HepG2 (cell line): ENCODE results near the gene GALNT10.

Experiments used
- FOXJ3 ChIP-seq: sonication (generic); formaldehyde crosslinking; IDR thresholded peaks from 2 replicates; pipeline ENCODE4 v1.4.0; 2020; ENCODE audit warnings: missing genetic modification reagents, mild to moderate bottlenecking, borderline replicate concordance
- HOXA9 ChIP-seq: sonication (generic); formaldehyde crosslinking; IDR thresholded peaks from 2 replicates; pipeline ENCODE4 v1.8.1; 2022; ENCODE audit warnings: missing genetic modification reagents, mild to moderate bottlenecking, moderate library complexity, borderline replicate concordance
- MEIS1 ChIP-seq: sonication (generic); formaldehyde crosslinking; IDR thresholded peaks from 2 replicates; pipeline ENCODE4 v1.9.0; 2021; ENCODE audit warnings: mild to moderate bottlenecking, missing genetic modification reagents, moderate library complexity, borderline replicate concordance
- TF ChIP-seq, protein P1 (sequence below): sonication (generic); formaldehyde crosslinking; IDR thresholded peaks from 2 replicates; pipeline ENCODE4 v1.5.0; 2020; ENCODE audit warnings: mild to moderate bottlenecking, missing genetic modification reagents, moderate library complexity

- TF ChIP-seq MEIS1 (CRISPR knock-in tag) (no peak), HOXA9 (CRISPR knock-in tag) (no peak), FOXJ3 (CRISPR knock-in tag) (no peak)
- TF ChIP-seq, protein P1, sequence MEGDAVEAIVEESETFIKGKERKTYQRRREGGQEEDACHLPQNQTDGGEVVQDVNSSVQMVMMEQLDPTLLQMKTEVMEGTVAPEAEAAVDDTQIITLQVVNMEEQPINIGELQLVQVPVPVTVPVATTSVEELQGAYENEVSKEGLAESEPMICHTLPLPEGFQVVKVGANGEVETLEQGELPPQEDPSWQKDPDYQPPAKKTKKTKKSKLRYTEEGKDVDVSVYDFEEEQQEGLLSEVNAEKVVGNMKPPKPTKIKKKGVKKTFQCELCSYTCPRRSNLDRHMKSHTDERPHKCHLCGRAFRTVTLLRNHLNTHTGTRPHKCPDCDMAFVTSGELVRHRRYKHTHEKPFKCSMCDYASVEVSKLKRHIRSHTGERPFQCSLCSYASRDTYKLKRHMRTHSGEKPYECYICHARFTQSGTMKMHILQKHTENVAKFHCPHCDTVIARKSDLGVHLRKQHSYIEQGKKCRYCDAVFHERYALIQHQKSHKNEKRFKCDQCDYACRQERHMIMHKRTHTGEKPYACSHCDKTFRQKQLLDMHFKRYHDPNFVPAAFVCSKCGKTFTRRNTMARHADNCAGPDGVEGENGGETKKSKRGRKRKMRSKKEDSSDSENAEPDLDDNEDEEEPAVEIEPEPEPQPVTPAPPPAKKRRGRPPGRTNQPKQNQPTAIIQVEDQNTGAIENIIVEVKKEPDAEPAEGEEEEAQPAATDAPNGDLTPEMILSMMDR (CRISPR knock-in tag): no peak
Observed at GRCh38 chr5:154300207-154300883, 109.8 kb downstream of the GALNT10 start.
